GM23338 (cell line): ENCODE data around the gene PDIA5. TPM values are rescaled to one million over a fixed set of nuclear protein-coding genes. Genes with fewer than 3 reads are reported as not detected.

ENCODE experiments used
- ATAC-seq: fragments of 200-7000 bp; cut with Tn5 transposase; 3 replicates; pipeline ENCODE4 v1.9.1; 2020
- DNase-seq: peaks from one replicate; pipeline ENCODE4 v3.0.0-alpha.2; 2015; ENCODE audit warnings: low spot score
- H2AFZ ChIP-seq: fragments of 200-600 bp; sonication (generic); 2 replicates; pipeline ENCODE4 v1.8.0; 2016; ENCODE audit warnings: antibody characterized with exemption, mild to moderate bottlenecking, moderate library complexity
- H3F3A ChIP-seq: fragments of 200-600 bp; sonication (generic); replicated peaks from 2 replicates; pipeline ENCODE4 v1.8.0; 2017; ENCODE audit warnings: antibody characterized with exemption, mixed run types, low read depth
- H3K27ac ChIP-seq: fragments of 200-600 bp; sonication (generic); 2 replicates; pipeline ENCODE4 v1.6.1; 2016; ENCODE audit warnings: low read depth
- H3K27me3 ChIP-seq: fragments of 200-600 bp; sonication (generic); 2 replicates; pipeline ENCODE4 v1.8.0; 2016; ENCODE audit warnings: mild to moderate bottlenecking, mixed run types, moderate library complexity; ENCODE audit not compliant: insufficient read depth
- H3K36me3 ChIP-seq: fragments of 200-600 bp; sonication (generic); 2 replicates; pipeline ENCODE4 v1.8.0; 2016; ENCODE audit warnings: mild to moderate bottlenecking; ENCODE audit not compliant: insufficient read depth
- H3K4me1 ChIP-seq: fragments of 200-600 bp; sonication (generic); 2 replicates; pipeline ENCODE4 v1.8.0; 2016; ENCODE audit warnings: mild to moderate bottlenecking, moderate library complexity; ENCODE audit not compliant: insufficient read depth
- H3K4me2 ChIP-seq: fragments of 200-600 bp; sonication (generic); 2 replicates; pipeline ENCODE4 v1.7.1; 2017; ENCODE audit warnings: mixed run types
- H3K4me3 ChIP-seq: fragments of 200-600 bp; sonication (generic); 2 replicates; pipeline ENCODE4 v1.6.1; 2016; ENCODE audit warnings: mixed run types
- H3K79me2 ChIP-seq: fragments of 200-600 bp; sonication (generic); replicated peaks from 2 replicates; pipeline ENCODE4 v1.8.0; 2017; ENCODE audit warnings: mild to moderate bottlenecking; ENCODE audit not compliant: insufficient read depth
- H3K9me2 ChIP-seq: fragments of 200-600 bp; sonication (generic); 2 replicates; pipeline ENCODE4 v1.8.0; 2017; ENCODE audit not compliant: insufficient read depth
- H4K20me1 ChIP-seq: fragments of 200-600 bp; sonication (generic); replicated peaks from 2 replicates; pipeline ENCODE4 v1.8.0; 2017; ENCODE audit warnings: mild to moderate bottlenecking; ENCODE audit not compliant: insufficient read depth
- H3K27ac Mint-ChIP-seq: 2 replicates; pipeline ENCODE4 v1.8.0; 2020; ENCODE audit warnings: inconsistent platforms, mild to moderate bottlenecking, moderate library complexity, mixed read lengths
- H3K27me3 Mint-ChIP-seq: 3 replicates; pipeline ENCODE4 v1.8.0; 2022; ENCODE audit warnings: low read depth, mild to moderate bottlenecking, moderate library complexity, mixed read lengths, inconsistent platforms; ENCODE audit not compliant: insufficient read depth, poor library complexity
- H3K36me3 Mint-ChIP-seq: 3 replicates; pipeline ENCODE4 v1.8.0; 2021; ENCODE audit warnings: low read depth, mild to moderate bottlenecking, inconsistent platforms, moderate library complexity, mixed read lengths
- H3K4me1 Mint-ChIP-seq: 3 replicates; pipeline ENCODE4 v1.8.0; 2020; ENCODE audit warnings: mild to moderate bottlenecking, inconsistent platforms, mixed read lengths
- H3K4me3 Mint-ChIP-seq: 3 replicates; pipeline ENCODE4 v1.8.0; 2021; ENCODE audit warnings: moderate library complexity, mild to moderate bottlenecking, inconsistent platforms, mixed read lengths
- H3K9me3 Mint-ChIP-seq: 3 replicates; pipeline ENCODE4 v1.8.0; 2020; ENCODE audit warnings: moderate library complexity, mild to moderate bottlenecking, inconsistent platforms, mixed read lengths
- EZH2 ChIP-seq: fragments of 200-600 bp; sonication (generic); IDR thresholded peaks from one replicate; pipeline ENCODE4 v1.8.0; 2017; ENCODE audit warnings: antibody characterized with exemption, mild to moderate bottlenecking, low read depth; ENCODE audit not compliant: unreplicated experiment
- EZH2phosphoT487 ChIP-seq: fragments of 200-600 bp; sonication (generic); IDR thresholded peaks from one replicate; pipeline ENCODE4 v1.8.1; 2018; ENCODE audit warnings: antibody characterized with exemption; ENCODE audit not compliant: unreplicated experiment
- JUNB ChIP-seq: IDR thresholded peaks from one replicate; pipeline ENCODE4 v1.6.1; 2016; ENCODE audit warnings: antibody characterized with exemption; ENCODE audit not compliant: unreplicated experiment
- NANOG ChIP-seq: IDR thresholded peaks from 2 replicates; pipeline ENCODE4 v1.6.1; 2016; ENCODE audit warnings: antibody characterized with exemption, borderline replicate concordance
- POLR2AphosphoS5 ChIP-seq: IDR thresholded peaks from 2 replicates; pipeline ENCODE4 v1.6.1; 2016; ENCODE audit warnings: antibody characterized with exemption, low read depth
- STAT1 ChIP-seq: IDR thresholded peaks from one replicate; pipeline ENCODE4 v1.6.1; 2016; ENCODE audit warnings: antibody characterized with exemption; ENCODE audit not compliant: unreplicated experiment
- ZNF114 ChIP-seq: fragments of 250-450 bp; sonication (Bioruptor Pico); IDR thresholded peaks from 2 replicates; pipeline ENCODE4 v1.5.0; 2020; ENCODE audit warnings: mild to moderate bottlenecking, moderate library complexity
- ZNF331 ChIP-seq: fragments of 250-450 bp; sonication (Bioruptor Pico); IDR thresholded peaks from 2 replicates; pipeline ENCODE4 v1.5.0; 2020; ENCODE audit warnings: low read depth, mild to moderate bottlenecking, moderate library complexity
- polyA plus RNA-seq: library from polyadenylated mRNA; unstranded; fragments of >200 nt; fragmentation: Nextera tagmentation; extraction: Ambion mirVana; gene quantifications from 2 replicates; pipeline ENCODE4 v1.2.1, GENCODE V29; 2016
- total RNA-seq: library from RNA; depleted of rRNA; stranded (reverse); fragments of >200 nt; shearing (Covaris generic); gene quantifications from 2 replicates; pipeline ENCODE4 v1.2.3, GENCODE V29; 2014
- TF ChIP-seq, protein P1 (sequence below): IDR thresholded peaks from one replicate; pipeline ENCODE4 v1.6.1; 2018; ENCODE audit warnings: antibody characterized with exemption; ENCODE audit not compliant: unreplicated experiment
- TF ChIP-seq, protein P2 (sequence below): IDR thresholded peaks from 2 replicates; pipeline ENCODE4 v1.6.1; 2016; ENCODE audit warnings: antibody characterized with exemption
- TF ChIP-seq, protein P3 (sequence below), 2 experiments: fragments of 200-600 bp in 1 of 2; sonication (generic) in 1 of 2; conservative IDR thresholded peaks; 2 replicates each; pipeline versions ENCODE4 v1.5.1 to v1.6.1; 2016 to 2017; ENCODE audit warnings: antibody characterized with exemption in 2 of 2, low read depth in 2 of 2, mild to moderate bottlenecking in 2 of 2, moderate library complexity in 1 of 2

The PDIA5 gene
- total and polyA plus RNA-seq, 2 experiments from 2014 or later = 22.9 to 28.1 TPM

DNA sequence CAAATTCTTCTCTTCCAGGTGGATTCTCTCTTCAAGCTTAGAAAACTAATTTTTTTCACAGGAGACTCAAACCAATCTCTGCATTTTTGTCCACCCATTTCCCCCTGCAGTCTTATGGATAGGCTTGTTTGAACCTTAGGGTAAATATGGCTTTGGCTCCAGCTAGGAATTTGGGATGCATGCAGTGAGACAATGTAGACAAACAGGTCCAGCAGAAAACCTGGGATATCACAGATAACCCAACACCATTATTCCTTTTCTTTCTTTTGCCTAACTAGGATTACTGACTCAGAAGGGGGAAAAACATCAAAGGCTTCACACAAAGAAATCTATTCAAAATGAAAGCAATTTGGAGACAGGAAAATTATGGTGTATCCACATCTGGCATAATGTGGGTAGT, 28.1 kb upstream of the PDIA5 start:
- TF ChIP-seq ZNF331 (CRISPR knock-in tag) (no peak), NANOG (no peak), POLR2AphosphoS5 (no peak), ZNF114 (CRISPR knock-in tag) (no peak)
- TF ChIP-seq, protein P1, sequence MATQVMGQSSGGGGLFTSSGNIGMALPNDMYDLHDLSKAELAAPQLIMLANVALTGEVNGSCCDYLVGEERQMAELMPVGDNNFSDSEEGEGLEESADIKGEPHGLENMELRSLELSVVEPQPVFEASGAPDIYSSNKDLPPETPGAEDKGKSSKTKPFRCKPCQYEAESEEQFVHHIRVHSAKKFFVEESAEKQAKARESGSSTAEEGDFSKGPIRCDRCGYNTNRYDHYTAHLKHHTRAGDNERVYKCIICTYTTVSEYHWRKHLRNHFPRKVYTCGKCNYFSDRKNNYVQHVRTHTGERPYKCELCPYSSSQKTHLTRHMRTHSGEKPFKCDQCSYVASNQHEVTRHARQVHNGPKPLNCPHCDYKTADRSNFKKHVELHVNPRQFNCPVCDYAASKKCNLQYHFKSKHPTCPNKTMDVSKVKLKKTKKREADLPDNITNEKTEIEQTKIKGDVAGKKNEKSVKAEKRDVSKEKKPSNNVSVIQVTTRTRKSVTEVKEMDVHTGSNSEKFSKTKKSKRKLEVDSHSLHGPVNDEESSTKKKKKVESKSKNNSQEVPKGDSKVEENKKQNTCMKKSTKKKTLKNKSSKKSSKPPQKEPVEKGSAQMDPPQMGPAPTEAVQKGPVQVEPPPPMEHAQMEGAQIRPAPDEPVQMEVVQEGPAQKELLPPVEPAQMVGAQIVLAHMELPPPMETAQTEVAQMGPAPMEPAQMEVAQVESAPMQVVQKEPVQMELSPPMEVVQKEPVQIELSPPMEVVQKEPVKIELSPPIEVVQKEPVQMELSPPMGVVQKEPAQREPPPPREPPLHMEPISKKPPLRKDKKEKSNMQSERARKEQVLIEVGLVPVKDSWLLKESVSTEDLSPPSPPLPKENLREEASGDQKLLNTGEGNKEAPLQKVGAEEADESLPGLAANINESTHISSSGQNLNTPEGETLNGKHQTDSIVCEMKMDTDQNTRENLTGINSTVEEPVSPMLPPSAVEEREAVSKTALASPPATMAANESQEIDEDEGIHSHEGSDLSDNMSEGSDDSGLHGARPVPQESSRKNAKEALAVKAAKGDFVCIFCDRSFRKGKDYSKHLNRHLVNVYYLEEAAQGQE = no peak
- no peaks in the 10 kb centered on the region for H3K27me3 Mint-ChIP-seq

DNA sequence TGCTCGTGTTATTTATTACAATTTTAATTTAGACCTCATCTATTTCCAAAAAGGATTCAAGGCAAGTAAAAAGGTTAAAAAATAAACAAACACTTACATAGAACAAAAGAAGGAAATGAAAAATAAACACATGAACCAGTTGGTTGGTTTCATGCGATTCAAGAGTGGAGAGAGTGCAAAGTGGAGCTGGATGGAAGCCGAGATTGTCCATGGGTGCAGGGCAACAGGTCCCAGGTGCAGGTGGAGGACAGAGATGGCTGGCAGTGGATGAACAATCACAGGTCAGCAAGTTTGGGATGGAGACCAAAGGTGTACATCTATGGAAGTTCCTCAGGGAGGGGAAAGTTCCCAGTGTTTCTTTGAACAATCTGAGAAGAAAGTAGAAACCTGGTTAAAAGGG, 27.6 kb upstream of the PDIA5 start:
- Histone ChIP-seq H3K4me1 (no peaks in the 10 kb centered on the region), H3K9me2 (0 out of 2 replicates have a peak, but pooled peaks cover 5% of the 10 kb centered on the region), H2AFZ (no peak overlapping the region), H3K4me3 (no peak overlapping the region), H3K27ac (no peak overlapping the region), H3K27me3 (no peaks in the 10 kb centered on the region), H3K79me2 (no peaks in the 10 kb centered on the region), H3F3A (no peaks in the 10 kb centered on the region), H3K4me2 (no peak overlapping the region), H3K36me3 (no peaks in the 10 kb centered on the region), H4K20me1 (no peaks in the 10 kb centered on the region)
- Mint-ChIP-seq H3K36me3 (no peaks in the 10 kb centered on the region), H3K4me1 (peaks cover 6% of the 10 kb centered on the region; the same call in 2 of the 3 replicates), H3K9me3 (no peaks in the 10 kb centered on the region), H3K4me3 (no peak overlapping the region), H3K27ac (no peak overlapping the region), H3K27me3 (no peaks in the 10 kb centered on the region)
- DNase-seq (no peak), ATAC-seq (no peak)
- TF ChIP-seq, protein P2, sequence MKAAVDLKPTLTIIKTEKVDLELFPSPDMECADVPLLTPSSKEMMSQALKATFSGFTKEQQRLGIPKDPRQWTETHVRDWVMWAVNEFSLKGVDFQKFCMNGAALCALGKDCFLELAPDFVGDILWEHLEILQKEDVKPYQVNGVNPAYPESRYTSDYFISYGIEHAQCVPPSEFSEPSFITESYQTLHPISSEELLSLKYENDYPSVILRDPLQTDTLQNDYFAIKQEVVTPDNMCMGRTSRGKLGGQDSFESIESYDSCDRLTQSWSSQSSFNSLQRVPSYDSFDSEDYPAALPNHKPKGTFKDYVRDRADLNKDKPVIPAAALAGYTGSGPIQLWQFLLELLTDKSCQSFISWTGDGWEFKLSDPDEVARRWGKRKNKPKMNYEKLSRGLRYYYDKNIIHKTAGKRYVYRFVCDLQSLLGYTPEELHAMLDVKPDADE = no peak
- TF ChIP-seq EZH2phosphoT487 = no peak
- TF ChIP-seq ZNF114 (CRISPR knock-in tag) = no peak
- TF ChIP-seq ZNF331 (CRISPR knock-in tag) = no peak
- no peak for TF ChIP-seq JUNB
- no peak for TF ChIP-seq EZH2
- TF ChIP-seq STAT1 = no peak
- no peak for TF ChIP-seq POLR2AphosphoS5
- TF ChIP-seq, protein P3, sequence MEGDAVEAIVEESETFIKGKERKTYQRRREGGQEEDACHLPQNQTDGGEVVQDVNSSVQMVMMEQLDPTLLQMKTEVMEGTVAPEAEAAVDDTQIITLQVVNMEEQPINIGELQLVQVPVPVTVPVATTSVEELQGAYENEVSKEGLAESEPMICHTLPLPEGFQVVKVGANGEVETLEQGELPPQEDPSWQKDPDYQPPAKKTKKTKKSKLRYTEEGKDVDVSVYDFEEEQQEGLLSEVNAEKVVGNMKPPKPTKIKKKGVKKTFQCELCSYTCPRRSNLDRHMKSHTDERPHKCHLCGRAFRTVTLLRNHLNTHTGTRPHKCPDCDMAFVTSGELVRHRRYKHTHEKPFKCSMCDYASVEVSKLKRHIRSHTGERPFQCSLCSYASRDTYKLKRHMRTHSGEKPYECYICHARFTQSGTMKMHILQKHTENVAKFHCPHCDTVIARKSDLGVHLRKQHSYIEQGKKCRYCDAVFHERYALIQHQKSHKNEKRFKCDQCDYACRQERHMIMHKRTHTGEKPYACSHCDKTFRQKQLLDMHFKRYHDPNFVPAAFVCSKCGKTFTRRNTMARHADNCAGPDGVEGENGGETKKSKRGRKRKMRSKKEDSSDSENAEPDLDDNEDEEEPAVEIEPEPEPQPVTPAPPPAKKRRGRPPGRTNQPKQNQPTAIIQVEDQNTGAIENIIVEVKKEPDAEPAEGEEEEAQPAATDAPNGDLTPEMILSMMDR (conservative IDR thresholded peaks at IDR 0.05; ENCODE audit: low read depth in 2 of 2) = no peak
- no peak for TF ChIP-seq NANOG

More for the DNA sequence above, 28.1 kb upstream of the PDIA5 start:
- no peak overlapping the region for H3K4me2 ChIP-seq
- no peaks in the 10 kb centered on the region for H3F3A ChIP-seq
- H4K20me1 ChIP-seq = no peaks in the 10 kb centered on the region
- H3K79me2 ChIP-seq = no peaks in the 10 kb centered on the region
- ATAC-seq (no peak), DNase-seq (no peak)
- Mint-ChIP-seq H3K4me3 (no peak overlapping the region), H3K27ac (no peak overlapping the region), H3K36me3 (no peaks in the 10 kb centered on the region), H3K9me3 (no peaks in the 10 kb centered on the region), H3K4me1 (peaks cover 9% of the 10 kb centered on the region; the same call in 2 of the 3 replicates)
- H3K27me3 ChIP-seq = no peaks in the 10 kb centered on the region
- 0 out of 2 replicates have a peak, but pooled peaks cover 5% of the 10 kb centered on the region for H3K9me2 ChIP-seq
- H3K4me1 ChIP-seq = no peaks in the 10 kb centered on the region
- H3K36me3 ChIP-seq = no peaks in the 10 kb centered on the region
- no peak overlapping the region for H2AFZ ChIP-seq
- H3K27ac ChIP-seq = no peak overlapping the region
- H3K4me3 ChIP-seq = no peak overlapping the region
